HUES6 (cell line): ENCODE results near the gene PCSK6.

Experiments used
- H3K27ac ChIP-seq: 2 replicates; pipeline ENCODE4 v1.7.0; 2013; ENCODE audit warnings: low read depth, mild to moderate bottlenecking, low read length, inconsistent platforms
- H3K27me3 ChIP-seq: 2 replicates; pipeline ENCODE4 v1.6.1; 2013; ENCODE audit warnings: low read length; ENCODE audit not compliant: control insufficient read depth, insufficient read depth
- H3K36me3 ChIP-seq: 2 replicates; pipeline ENCODE4 v1.6.1; 2013; ENCODE audit warnings: low read length; ENCODE audit not compliant: control insufficient read depth, insufficient read depth
- H3K4me1 ChIP-seq: 2 replicates; pipeline ENCODE4 v1.6.1; 2013; ENCODE audit warnings: low read length; ENCODE audit not compliant: control insufficient read depth, insufficient read depth
- H3K4me3 ChIP-seq: 2 replicates; pipeline ENCODE4 v1.5.1; 2013; ENCODE audit warnings: low read depth, low read length
- H3K9ac ChIP-seq: one replicate; pipeline ENCODE4 v1.6.1; 2013; ENCODE audit warnings: mild to moderate bottlenecking, low read length
- H3K9me3 ChIP-seq: 2 replicates; pipeline ENCODE4 v1.6.1; 2013; ENCODE audit warnings: low read depth, low read length; ENCODE audit not compliant: control insufficient read depth, insufficient read depth

PCSK6 gene

DNA sequence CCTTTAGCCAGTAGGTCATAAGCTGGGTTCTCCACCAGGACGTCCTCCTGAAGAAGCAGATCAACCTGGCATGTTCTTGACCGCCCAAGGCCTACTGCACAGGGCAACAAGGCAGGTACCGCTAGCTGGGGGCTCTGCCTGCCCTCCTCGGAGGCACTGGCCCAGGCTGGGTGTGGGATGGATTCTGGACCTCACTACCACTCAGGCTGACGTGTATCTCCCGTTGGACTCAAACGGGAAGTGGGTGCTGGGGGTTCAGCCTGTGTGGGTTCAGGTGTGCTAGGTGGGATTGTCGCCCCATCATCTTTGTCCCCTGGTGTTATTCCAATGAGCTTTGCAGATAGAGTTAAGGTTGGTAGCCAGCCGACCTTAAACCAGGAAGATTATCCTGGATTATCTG is 99.4 kb downstream of the PCSK6 start:
- H3K9ac ChIP-seq: no peak overlapping the region
- no peak overlapping the region for H3K4me3 ChIP-seq
- H3K36me3 ChIP-seq: no peaks in the 10 kb centered on the region
- no peaks in the 10 kb centered on the region for H3K27me3 ChIP-seq
- H3K9me3 ChIP-seq: no peaks in the 10 kb centered on the region
- H3K4me1 ChIP-seq: no peaks in the 10 kb centered on the region
- H3K27ac ChIP-seq: no peak overlapping the region

DNA sequence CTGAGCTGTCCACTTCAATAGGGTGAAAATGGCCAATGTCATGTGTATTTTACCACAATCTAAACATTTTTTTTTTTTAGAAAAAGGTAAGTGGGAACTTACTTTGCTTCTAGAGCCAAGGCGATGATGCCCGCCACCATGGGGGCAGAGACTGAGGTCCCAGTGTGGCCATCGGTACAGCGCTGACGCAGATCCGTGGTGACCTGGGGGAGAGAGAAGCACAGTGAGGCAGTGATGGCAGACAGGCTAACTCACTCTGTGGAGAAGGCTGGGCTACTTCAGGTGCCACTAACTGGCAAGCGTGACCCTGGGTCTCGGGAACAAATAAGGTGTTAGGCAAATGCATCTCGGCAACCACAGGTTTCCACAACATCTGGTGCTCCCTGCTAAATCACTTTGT is 100.1 kb downstream of the PCSK6 start:
- H3K4me1 ChIP-seq: no peaks in the 10 kb centered on the region
- H3K27ac ChIP-seq: no peak overlapping the region
- no peaks in the 10 kb centered on the region for H3K9me3 ChIP-seq
- no peaks in the 10 kb centered on the region for H3K36me3 ChIP-seq
- H3K9ac ChIP-seq: no peak overlapping the region
- no peak overlapping the region for H3K4me3 ChIP-seq
- H3K27me3 ChIP-seq: no peaks in the 10 kb centered on the region

DNA sequence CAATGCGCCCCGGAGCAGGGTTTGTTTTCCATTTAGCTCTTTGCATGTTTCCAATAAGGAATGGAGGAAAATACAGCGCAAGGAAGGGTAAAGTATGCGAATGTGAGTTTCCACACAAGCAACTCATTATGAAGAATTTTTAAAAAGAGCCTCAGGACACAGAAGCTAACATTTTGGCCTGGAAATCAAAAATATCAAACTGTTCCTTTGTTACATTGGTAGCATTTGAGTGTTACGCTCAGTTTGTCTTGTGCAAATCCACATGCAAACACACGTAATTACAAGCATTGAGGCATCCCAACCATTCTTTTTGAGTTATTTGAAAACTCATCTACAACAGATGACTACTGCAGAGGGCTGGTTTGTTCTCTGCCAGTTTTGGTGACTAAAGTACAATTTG is 101.5 kb downstream of the PCSK6 start:
- no peak overlapping the region for H3K27ac ChIP-seq
- no peaks in the 10 kb centered on the region for H3K27me3 ChIP-seq
- H3K4me3 ChIP-seq: no peak overlapping the region
- no peaks in the 10 kb centered on the region for H3K4me1 ChIP-seq
- no peaks in the 10 kb centered on the region for H3K9me3 ChIP-seq
- H3K36me3 ChIP-seq: no peaks in the 10 kb centered on the region
- H3K9ac ChIP-seq: no peak overlapping the region

DNA sequence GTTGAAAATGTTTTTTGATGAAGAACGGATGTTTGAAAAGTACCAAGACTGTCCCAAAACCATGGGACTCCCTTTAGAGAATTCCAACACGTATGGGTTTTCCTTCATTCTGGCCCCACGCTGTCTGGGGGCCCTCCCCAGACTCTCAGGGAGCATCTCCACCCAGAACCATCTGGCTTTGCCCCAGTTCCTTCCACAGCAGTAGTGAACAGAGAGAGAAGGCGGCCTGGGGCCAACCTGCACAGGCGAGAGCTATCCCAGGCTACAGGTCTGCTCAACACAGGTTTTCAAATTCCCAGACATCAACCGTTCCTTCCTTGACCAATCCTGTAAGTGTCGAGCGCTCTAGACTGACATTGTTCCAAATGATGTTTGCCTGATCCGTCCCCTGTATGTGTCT is 101.9 kb downstream of the PCSK6 start:
- H3K9me3 ChIP-seq: no peaks in the 10 kb centered on the region
- H3K36me3 ChIP-seq: no peaks in the 10 kb centered on the region

DNA sequence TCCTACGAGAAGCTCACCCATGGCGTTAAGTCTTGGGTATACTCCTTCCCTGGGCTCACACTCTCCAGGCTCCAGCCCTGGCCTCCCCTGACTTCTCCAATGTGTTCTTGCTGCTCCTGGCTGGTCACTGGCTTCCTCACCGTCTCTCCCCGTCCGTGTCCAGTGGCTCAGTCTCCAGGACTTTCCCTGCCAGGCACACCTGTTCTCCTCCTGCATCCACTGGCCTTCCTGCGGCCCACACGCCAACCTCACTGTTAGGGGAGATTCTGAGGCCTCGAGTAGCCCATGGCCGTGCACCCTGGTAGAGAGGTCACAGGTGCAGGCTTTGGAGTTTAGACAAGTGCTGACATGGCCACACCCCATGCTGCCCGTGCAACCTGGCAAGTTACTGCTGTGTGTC is 102.5 kb downstream of the PCSK6 start:
- H3K9me3 ChIP-seq: no peaks in the 10 kb centered on the region
- H3K36me3 ChIP-seq: no peaks in the 10 kb centered on the region
- no peaks in the 10 kb centered on the region for H3K4me1 ChIP-seq
- H3K27ac ChIP-seq: no peak overlapping the region
- H3K9ac ChIP-seq: no peak overlapping the region
- no peaks in the 10 kb centered on the region for H3K27me3 ChIP-seq
- H3K4me3 ChIP-seq: no peak overlapping the region

More for the DNA sequence above, 101.9 kb downstream of the PCSK6 start:
- no peak overlapping the region for H3K4me3 ChIP-seq
- no peak overlapping the region for H3K27ac ChIP-seq
- no peak overlapping the region for H3K9ac ChIP-seq
- no peaks in the 10 kb centered on the region for H3K27me3 ChIP-seq
- H3K4me1 ChIP-seq: no peaks in the 10 kb centered on the region

- Histone ChIP-seq H3K27me3 (no peaks in the 10 kb centered on the region), H3K4me1 (no peaks in the 10 kb centered on the region), H3K4me3 (no peak overlapping the region), H3K27ac (no peak overlapping the region), H3K9me3 (no peaks in the 10 kb centered on the region), H3K36me3 (no peaks in the 10 kb centered on the region), H3K9ac (no peak overlapping the region)
Observed at GRCh38 chr15:101386006-101386405, 103.5 kb downstream of the PCSK6 start.

DNA sequence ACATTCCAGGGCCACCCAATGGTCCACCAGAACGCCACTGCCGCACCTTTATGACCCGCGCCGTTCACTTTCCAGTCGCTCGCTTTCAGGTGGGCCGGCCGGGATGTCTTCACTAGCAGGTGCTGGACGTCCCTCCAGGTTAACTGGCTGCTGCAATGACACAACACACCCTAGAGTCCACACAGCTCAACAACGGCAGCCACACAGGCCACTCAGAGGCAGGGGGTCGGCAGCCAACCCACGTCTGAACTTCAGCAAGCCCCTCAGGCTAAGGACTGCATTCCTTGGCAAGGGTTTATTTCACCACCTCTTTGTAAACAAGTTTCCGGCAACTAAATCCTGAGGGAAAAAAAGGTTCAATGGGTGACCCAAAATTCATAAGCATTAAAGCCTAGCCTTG is 105.2 kb downstream of the PCSK6 start:
- Histone ChIP-seq H3K9ac (no peak overlapping the region), H3K36me3 (no peaks in the 10 kb centered on the region), H3K4me1 (no peaks in the 10 kb centered on the region), H3K4me3 (no peak overlapping the region), H3K9me3 (no peaks in the 10 kb centered on the region), H3K27me3 (no peaks in the 10 kb centered on the region), H3K27ac (no peak overlapping the region)

GRCh38 chr15:101382544-101382943 is 107.0 kb downstream of the PCSK6 start:
- H3K36me3 ChIP-seq: no peaks in the 10 kb centered on the region
- H3K4me1 ChIP-seq: no peaks in the 10 kb centered on the region

GRCh38 chr15:101381671-101382212 is 107.8 kb downstream of the PCSK6 start:
- Histone ChIP-seq H3K9ac (no peak overlapping the region), H3K36me3 (no peaks in the 10 kb centered on the region), H3K27me3 (no peaks in the 10 kb centered on the region), H3K27ac (no peak overlapping the region), H3K9me3 (no peaks in the 10 kb centered on the region), H3K4me1 (no peaks in the 10 kb centered on the region), H3K4me3 (no peak overlapping the region)

More at GRCh38 chr15:101382544-101382943, 107.0 kb downstream of the PCSK6 start:
- no peaks in the 10 kb centered on the region for H3K9me3 ChIP-seq
- H3K27ac ChIP-seq: no peak overlapping the region
- no peak overlapping the region for H3K9ac ChIP-seq
- H3K4me3 ChIP-seq: no peak overlapping the region
- H3K27me3 ChIP-seq: no peaks in the 10 kb centered on the region

GRCh38 chr15:101380146-101380545 is 109.4 kb downstream of the PCSK6 start:
- Histone ChIP-seq H3K4me1 (no peaks in the 10 kb centered on the region), H3K9me3 (no peaks in the 10 kb centered on the region), H3K27me3 (no peaks in the 10 kb centered on the region), H3K36me3 (no peaks in the 10 kb centered on the region), H3K9ac (no peak overlapping the region), H3K4me3 (no peak overlapping the region), H3K27ac (no peak overlapping the region)

- Histone ChIP-seq H3K9ac (no peak overlapping the region), H3K27ac (no peak overlapping the region), H3K4me1 (no peaks in the 10 kb centered on the region), H3K27me3 (no peaks in the 10 kb centered on the region), H3K36me3 (no peaks in the 10 kb centered on the region), H3K9me3 (no peaks in the 10 kb centered on the region), H3K4me3 (no peak overlapping the region)
Observed at GRCh38 chr15:101379647-101380046, 109.9 kb downstream of the PCSK6 start.

GRCh38 chr15:101378879-101379278 is 110.6 kb downstream of the PCSK6 start:
- no peaks in the 10 kb centered on the region for H3K4me1 ChIP-seq

More at GRCh38 chr15:101378879-101379278, 110.6 kb downstream of the PCSK6 start:
- Histone ChIP-seq H3K9ac (no peak overlapping the region), H3K36me3 (no peaks in the 10 kb centered on the region), H3K27me3 (no peaks in the 10 kb centered on the region), H3K27ac (no peak overlapping the region), H3K4me3 (no peak overlapping the region), H3K9me3 (no peaks in the 10 kb centered on the region)
